VCaP (cell line): ENCODE measurements around the gene GOLGA6L6.
"Not testable (repeated sequence)": the region's sequence is repeated elsewhere in the genome, so short reads cannot be mapped to it uniquely, and the experiment has no call there.

Experiments
- H3K27ac ChIP-seq: fragments of 450-650 bp; 2 replicates; pipeline ENCODE4 v1.5.1; 2017

Gene GOLGA6L6

GRCh38 chr15:20541700-20542099 is at the start of gene GOLGA6L6:
Gene GOLGA6L6, minus strand, starts transcription at chr15:20541800. Its CDS starts 91 bp downstream, at chr15:20541709.
- H3K27ac ChIP-seq, result not testable (repeated sequence)

- not testable (repeated sequence) for H3K27ac ChIP-seq
Observed at GRCh38 chr15:20590069-20590468, 48.5 kb upstream of the GOLGA6L6 start.

GRCh38 chr15:20586821-20587220 is 45.2 kb upstream of the GOLGA6L6 start:
- H3K27ac ChIP-seq, result not testable (repeated sequence)

GRCh38 chr15:20582726-20583115 is 41.1 kb upstream of the GOLGA6L6 start:
- H3K27ac ChIP-seq, result not testable (repeated sequence)

- not testable (repeated sequence) for H3K27ac ChIP-seq
Observed at GRCh38 chr15:20582109-20582725, 40.6 kb upstream of the GOLGA6L6 start.

- not testable (repeated sequence) for H3K27ac ChIP-seq
Observed at GRCh38 chr15:20581261-20582108, 39.9 kb upstream of the GOLGA6L6 start.

- not testable (repeated sequence) for H3K27ac ChIP-seq
Observed at GRCh38 chr15:20579662-20580061, 38.1 kb upstream of the GOLGA6L6 start.

- H3K27ac ChIP-seq, result not testable (repeated sequence)
Observed at GRCh38 chr15:20551289-20551688, 9.7 kb upstream of the GOLGA6L6 start.

- not testable (repeated sequence) for H3K27ac ChIP-seq
Observed at GRCh38 chr15:20505926-20506658, 35.5 kb downstream of the GOLGA6L6 start.

- H3K27ac ChIP-seq, result not testable (repeated sequence)
Observed at GRCh38 chr15:20502839-20503238, 38.8 kb downstream of the GOLGA6L6 start.

GRCh38 chr15:20501512-20502222 is 39.9 kb downstream of the GOLGA6L6 start:
- not testable (repeated sequence) for H3K27ac ChIP-seq

GRCh38 chr15:20497781-20498180 is 43.8 kb downstream of the GOLGA6L6 start:
- H3K27ac ChIP-seq, result not testable (repeated sequence)

- H3K27ac ChIP-seq, result not testable (repeated sequence)
Observed at GRCh38 chr15:20493035-20493434, 48.6 kb downstream of the GOLGA6L6 start.

GRCh38 chr15:20492598-20492997 is 49.0 kb downstream of the GOLGA6L6 start:
- H3K27ac ChIP-seq, result not testable (repeated sequence)

GRCh38 chr15:20489320-20489719 is 52.3 kb downstream of the GOLGA6L6 start:
- not testable (repeated sequence) for H3K27ac ChIP-seq
